GM23338 (cell line): ENCODE data around the gene EHMT2. TPM values are rescaled to one million over a fixed set of nuclear protein-coding genes. Genes with fewer than 3 reads are reported as not detected.

Experiments
- ATAC-seq: fragments of 200-7000 bp; cut with Tn5 transposase; 3 replicates; pipeline ENCODE4 v1.9.1; 2020
- DNase-seq: peaks from one replicate; pipeline ENCODE4 v3.0.0-alpha.2; 2015; ENCODE audit warnings: low spot score
- H2AFZ ChIP-seq: fragments of 200-600 bp; sonication (generic); 2 replicates; pipeline ENCODE4 v1.8.0; 2016; ENCODE audit warnings: antibody characterized with exemption, mild to moderate bottlenecking, moderate library complexity
- H3F3A ChIP-seq: fragments of 200-600 bp; sonication (generic); replicated peaks from 2 replicates; pipeline ENCODE4 v1.8.0; 2017; ENCODE audit warnings: antibody characterized with exemption, mixed run types, low read depth
- H3K27ac ChIP-seq: fragments of 200-600 bp; sonication (generic); 2 replicates; pipeline ENCODE4 v1.6.1; 2016; ENCODE audit warnings: low read depth
- H3K27me3 ChIP-seq: fragments of 200-600 bp; sonication (generic); 2 replicates; pipeline ENCODE4 v1.8.0; 2016; ENCODE audit warnings: mild to moderate bottlenecking, mixed run types, moderate library complexity; ENCODE audit not compliant: insufficient read depth
- H3K36me3 ChIP-seq: fragments of 200-600 bp; sonication (generic); 2 replicates; pipeline ENCODE4 v1.8.0; 2016; ENCODE audit warnings: mild to moderate bottlenecking; ENCODE audit not compliant: insufficient read depth
- H3K4me1 ChIP-seq: fragments of 200-600 bp; sonication (generic); 2 replicates; pipeline ENCODE4 v1.8.0; 2016; ENCODE audit warnings: mild to moderate bottlenecking, moderate library complexity; ENCODE audit not compliant: insufficient read depth
- H3K4me2 ChIP-seq: fragments of 200-600 bp; sonication (generic); 2 replicates; pipeline ENCODE4 v1.7.1; 2017; ENCODE audit warnings: mixed run types
- H3K4me3 ChIP-seq: fragments of 200-600 bp; sonication (generic); 2 replicates; pipeline ENCODE4 v1.6.1; 2016; ENCODE audit warnings: mixed run types
- H3K79me2 ChIP-seq: fragments of 200-600 bp; sonication (generic); replicated peaks from 2 replicates; pipeline ENCODE4 v1.8.0; 2017; ENCODE audit warnings: mild to moderate bottlenecking; ENCODE audit not compliant: insufficient read depth
- H3K9me2 ChIP-seq: fragments of 200-600 bp; sonication (generic); 2 replicates; pipeline ENCODE4 v1.8.0; 2017; ENCODE audit not compliant: insufficient read depth
- H4K20me1 ChIP-seq: fragments of 200-600 bp; sonication (generic); replicated peaks from 2 replicates; pipeline ENCODE4 v1.8.0; 2017; ENCODE audit warnings: mild to moderate bottlenecking; ENCODE audit not compliant: insufficient read depth
- H3K27ac Mint-ChIP-seq: 2 replicates; pipeline ENCODE4 v1.8.0; 2020; ENCODE audit warnings: inconsistent platforms, mild to moderate bottlenecking, moderate library complexity, mixed read lengths
- H3K27me3 Mint-ChIP-seq: 3 replicates; pipeline ENCODE4 v1.8.0; 2022; ENCODE audit warnings: low read depth, mild to moderate bottlenecking, moderate library complexity, mixed read lengths, inconsistent platforms; ENCODE audit not compliant: insufficient read depth, poor library complexity
- H3K36me3 Mint-ChIP-seq: 3 replicates; pipeline ENCODE4 v1.8.0; 2021; ENCODE audit warnings: low read depth, mild to moderate bottlenecking, inconsistent platforms, moderate library complexity, mixed read lengths
- H3K4me1 Mint-ChIP-seq: 3 replicates; pipeline ENCODE4 v1.8.0; 2020; ENCODE audit warnings: mild to moderate bottlenecking, inconsistent platforms, mixed read lengths
- H3K4me3 Mint-ChIP-seq: 3 replicates; pipeline ENCODE4 v1.8.0; 2021; ENCODE audit warnings: moderate library complexity, mild to moderate bottlenecking, inconsistent platforms, mixed read lengths
- H3K9me3 Mint-ChIP-seq: 3 replicates; pipeline ENCODE4 v1.8.0; 2020; ENCODE audit warnings: moderate library complexity, mild to moderate bottlenecking, inconsistent platforms, mixed read lengths
- CREB1 ChIP-seq: fragments of 250-450 bp; sonication (Bioruptor Pico); IDR thresholded peaks from 2 replicates; pipeline ENCODE4 v1.5.0; 2020; ENCODE audit warnings: low read depth, mild to moderate bottlenecking, moderate library complexity
- CTCF ChIP-seq, 2 experiments: fragments of 200-600 bp in 1 of 2; sonication (generic) in 1 of 2; conservative IDR thresholded peaks; 2 replicates each; pipeline versions ENCODE4 v1.5.1 to v1.6.1; 2016 to 2017; ENCODE audit warnings: antibody characterized with exemption in 2 of 2, low read depth in 2 of 2, mild to moderate bottlenecking in 2 of 2, moderate library complexity in 1 of 2
- ETS1 ChIP-seq: IDR thresholded peaks from 2 replicates; pipeline ENCODE4 v1.6.1; 2016; ENCODE audit warnings: antibody characterized with exemption
- EZH2 ChIP-seq: fragments of 200-600 bp; sonication (generic); IDR thresholded peaks from one replicate; pipeline ENCODE4 v1.8.0; 2017; ENCODE audit warnings: antibody characterized with exemption, mild to moderate bottlenecking, low read depth; ENCODE audit not compliant: unreplicated experiment
- EZH2phosphoT487 ChIP-seq: fragments of 200-600 bp; sonication (generic); IDR thresholded peaks from one replicate; pipeline ENCODE4 v1.8.1; 2018; ENCODE audit warnings: antibody characterized with exemption; ENCODE audit not compliant: unreplicated experiment
- JUNB ChIP-seq: IDR thresholded peaks from one replicate; pipeline ENCODE4 v1.6.1; 2016; ENCODE audit warnings: antibody characterized with exemption; ENCODE audit not compliant: unreplicated experiment
- NANOG ChIP-seq: IDR thresholded peaks from 2 replicates; pipeline ENCODE4 v1.6.1; 2016; ENCODE audit warnings: antibody characterized with exemption, borderline replicate concordance
- POLR2AphosphoS5 ChIP-seq: IDR thresholded peaks from 2 replicates; pipeline ENCODE4 v1.6.1; 2016; ENCODE audit warnings: antibody characterized with exemption, low read depth
- REST ChIP-seq: IDR thresholded peaks from one replicate; pipeline ENCODE4 v1.6.1; 2018; ENCODE audit warnings: antibody characterized with exemption; ENCODE audit not compliant: unreplicated experiment
- STAT1 ChIP-seq: IDR thresholded peaks from one replicate; pipeline ENCODE4 v1.6.1; 2016; ENCODE audit warnings: antibody characterized with exemption; ENCODE audit not compliant: unreplicated experiment
- ZNF114 ChIP-seq: fragments of 250-450 bp; sonication (Bioruptor Pico); IDR thresholded peaks from 2 replicates; pipeline ENCODE4 v1.5.0; 2020; ENCODE audit warnings: mild to moderate bottlenecking, moderate library complexity
- ZNF331 ChIP-seq: fragments of 250-450 bp; sonication (Bioruptor Pico); IDR thresholded peaks from 2 replicates; pipeline ENCODE4 v1.5.0; 2020; ENCODE audit warnings: low read depth, mild to moderate bottlenecking, moderate library complexity
- ZNF462 ChIP-seq: fragments of 250-450 bp; sonication (Bioruptor Pico); IDR thresholded peaks from 2 replicates; pipeline ENCODE4 v1.5.0; 2020; ENCODE audit warnings: mild to moderate bottlenecking, moderate library complexity
- polyA plus RNA-seq: library from polyadenylated mRNA; unstranded; fragments of >200 nt; fragmentation: Nextera tagmentation; extraction: Ambion mirVana; gene quantifications from 2 replicates; pipeline ENCODE4 v1.2.1, GENCODE V29; 2016
- total RNA-seq: library from RNA; depleted of rRNA; stranded (reverse); fragments of >200 nt; shearing (Covaris generic); gene quantifications from 2 replicates; pipeline ENCODE4 v1.2.3, GENCODE V29; 2014

The EHMT2 gene
- total and polyA plus RNA-seq, 2 experiments from 2014 or later = 113 to 193 TPM

- no peak overlapping the region for H3K4me3 ChIP-seq
- H3K27ac ChIP-seq = no peak overlapping the region
- H3K27me3 Mint-ChIP-seq = peaks cover 6% of the 10 kb centered on the region
- peaks cover 16% of the 10 kb centered on the region for H3K4me1 Mint-ChIP-seq
- DNase-seq (no peak), ATAC-seq (no peak)
- H3K36me3 Mint-ChIP-seq = peaks cover 6% of the 10 kb centered on the region; the same call in 2 of the 3 replicates
- no peak for TF ChIP-seq NANOG
- no peak for TF ChIP-seq ZNF462 (CRISPR knock-in tag)
- TF ChIP-seq EZH2phosphoT487 = no peak
- no peak for TF ChIP-seq STAT1
- no peak for TF ChIP-seq REST
- TF ChIP-seq CTCF (conservative IDR thresholded peaks at IDR 0.05; ENCODE audit: low read depth in 2 of 2) = no peak
- no peak for TF ChIP-seq ZNF331 (CRISPR knock-in tag)
- TF ChIP-seq ZNF114 (CRISPR knock-in tag) = no peak
- TF ChIP-seq CREB1 (CRISPR knock-in tag) = no peak
- no peak for TF ChIP-seq JUNB
- TF ChIP-seq EZH2 = no peak
- no peak for TF ChIP-seq POLR2AphosphoS5
- TF ChIP-seq ETS1 = no peak
- H3K36me3 ChIP-seq = no peaks in the 10 kb centered on the region; the same call in 1 of the 2 replicates
- H2AFZ ChIP-seq = no peak overlapping the region
- no peaks in the 10 kb centered on the region for H3K9me2 ChIP-seq
- H3K4me3 Mint-ChIP-seq = no peak overlapping the region
- H3K27me3 ChIP-seq = no peaks in the 10 kb centered on the region
- no peak overlapping the region for H3K4me2 ChIP-seq
- peaks cover 10% of the 10 kb centered on the region; the same call in 1 of the 2 replicates for H3K4me1 ChIP-seq
- H3K27ac Mint-ChIP-seq = no peak overlapping the region
- peaks cover 10% of the 10 kb centered on the region for H3F3A ChIP-seq
- peaks cover 3% of the 10 kb centered on the region; the same call in 1 of the 2 replicates for H4K20me1 ChIP-seq
- no peaks in the 10 kb centered on the region for H3K9me3 Mint-ChIP-seq
- no peaks in the 10 kb centered on the region for H3K79me2 ChIP-seq
Observed at GRCh38 chr6:31874836-31875572, 22.5 kb downstream of the EHMT2 start.
